Colonic mucosa (tissue), 4 donors: ENCODE measurements around the gene ARL6. TPM values are rescaled to one million over a fixed set of nuclear protein-coding genes. Genes with fewer than 3 reads are reported as not detected.

ENCODE experiments used
- DNase-seq: peaks from one replicate; pipeline ENCODE4 v3.0.0-alpha.2; 2020
- H3K27ac ChIP-seq: fragments of 200-600 bp; one replicate; pipeline ENCODE4 v1.8.0; 2021
- H3K27me3 ChIP-seq: fragments of 200-600 bp; one replicate; pipeline ENCODE4 v1.8.0; 2021
- H3K36me3 ChIP-seq: fragments of 200-600 bp; one replicate; pipeline ENCODE4 v1.8.0; 2021
- H3K4me1 ChIP-seq: fragments of 200-600 bp; one replicate; pipeline ENCODE4 v1.8.0; 2021; ENCODE audit warnings: mild to moderate bottlenecking
- H3K4me3 ChIP-seq: fragments of 200-600 bp; one replicate; pipeline ENCODE4 v1.8.0; 2021
- H3K9ac ChIP-seq, 2 donors: one replicate each; pipeline ENCODE4 v1.7.0; 2013; ENCODE audit warnings: control low read depth in 2 of 2, low read depth in 2 of 2, low read length in 2 of 2
- H3K9me3 ChIP-seq: fragments of 200-600 bp; one replicate; pipeline ENCODE4 v1.8.0; 2021
- CTCF ChIP-seq: fragments of 200-600 bp; IDR thresholded peaks from one replicate; pipeline ENCODE4 v1.8.0; 2022; ENCODE audit warnings: antibody characterized with exemption, mild to moderate bottlenecking
- intact Hi-C: fragments of 100-400 bp; cut with DNase I; formaldehyde crosslinking; loops from one replicate; pipeline ENCODE4 v1.14.1; 2022
- total RNA-seq, 2 donors: library from RNA; stranded (reverse); fragmentation: NEBNext Ultra II Directional in 1 of 2; extraction: Animal tissue kit (Norgen Biotek cat#: 25700) in 1 of 2; gene quantifications; one replicate each; pipeline ENCODE4 v1.2.1, GENCODE V29; 2021
- donor health status: healthy.
- donor health status: DM: no; HTN: no; CAD: no.
- donor health status: DM: no; HTN: no; CAD: no.

The ARL6 gene
- total RNA-seq, 2 donors from 2014 or later = 2.8 to 3.5 TPM

GRCh38 chr3:97810779-97811390 lies 46.3 kb downstream of the ARL6 start:
- no peak overlapping the region for H3K4me3 ChIP-seq
- intact Hi-C loops = no loop called here
- no peak for DNase-seq
- H3K27me3 ChIP-seq = no peaks in the 10 kb centered on the region
- no peaks in the 10 kb centered on the region for H3K9me3 ChIP-seq
- H3K27ac ChIP-seq = no peak overlapping the region
- H3K36me3 ChIP-seq = no peaks in the 10 kb centered on the region
- H3K9ac ChIP-seq = no peak overlapping the region
- no peak for TF ChIP-seq CTCF
- H3K4me1 ChIP-seq = no peaks in the 10 kb centered on the region

GRCh38 chr3:97815149-97815917 lies 50.8 kb downstream of the ARL6 start:
- H3K36me3 ChIP-seq = no peaks in the 10 kb centered on the region
- no peaks in the 10 kb centered on the region for H3K27me3 ChIP-seq
- TF ChIP-seq CTCF = no peak
- H3K27ac ChIP-seq = no peak overlapping the region
- intact Hi-C loops = no loop called here
- no peak overlapping the region for H3K9ac ChIP-seq
- DNase-seq = no peak
- H3K9me3 ChIP-seq = no peaks in the 10 kb centered on the region
- no peaks in the 10 kb centered on the region for H3K4me1 ChIP-seq
- H3K4me3 ChIP-seq = no peak overlapping the region

GRCh38 chr3:97816811-97817210 lies 52.3 kb downstream of the ARL6 start:
- Histone ChIP-seq H3K4me3 (no peak overlapping the region), H3K4me1 (no peaks in the 10 kb centered on the region), H3K27ac (no peak overlapping the region), H3K9ac (no peak overlapping the region), H3K27me3 (no peaks in the 10 kb centered on the region), H3K9me3 (no peaks in the 10 kb centered on the region), H3K36me3 (no peaks in the 10 kb centered on the region)
- no peak for DNase-seq
- TF ChIP-seq CTCF = no peak
- intact Hi-C loops = no loop called here

GRCh38 chr3:97817965-97818364 lies 53.4 kb downstream of the ARL6 start:
- TF ChIP-seq CTCF = no peak
- H3K36me3 ChIP-seq = no peaks in the 10 kb centered on the region
- intact Hi-C loops = no loop called here
- no peak for DNase-seq
- no peak overlapping the region for H3K4me3 ChIP-seq
- H3K27me3 ChIP-seq = no peaks in the 10 kb centered on the region
- H3K27ac ChIP-seq = no peak overlapping the region
- no peak overlapping the region for H3K9ac ChIP-seq
- H3K4me1 ChIP-seq = no peaks in the 10 kb centered on the region
- H3K9me3 ChIP-seq = no peaks in the 10 kb centered on the region

GRCh38 chr3:97820780-97821179 lies 56.2 kb downstream of the ARL6 start:
- no peaks in the 10 kb centered on the region for H3K36me3 ChIP-seq
- no peak for DNase-seq
- peak overlapping the region; percentile 88 for H3K4me3 ChIP-seq
- H3K9ac ChIP-seq = peak overlapping the region in 1 of 2 donors; percentile 77
- intact Hi-C loops = loop anchor here (10.0 kb wide), 1 partner anchor 154 kb away; the partner anchor contains the start of gene RIOX2
- no peaks in the 10 kb centered on the region for H3K27me3 ChIP-seq
- H3K27ac ChIP-seq = peak overlapping the region; percentile 91
- H3K4me1 ChIP-seq = no peaks in the 10 kb centered on the region
- no peak for TF ChIP-seq CTCF
- no peaks in the 10 kb centered on the region for H3K9me3 ChIP-seq
